NCI-H1417 treated with DMSO at 0.1 percent for 48 hours (cell line): ENCODE data around the gene NAGPA.

Experiments
- DNase-seq: peaks from one replicate; lab custom pipeline; 2025; lab: John Stamatoyannopoulos, UW

The NAGPA gene

DNA sequence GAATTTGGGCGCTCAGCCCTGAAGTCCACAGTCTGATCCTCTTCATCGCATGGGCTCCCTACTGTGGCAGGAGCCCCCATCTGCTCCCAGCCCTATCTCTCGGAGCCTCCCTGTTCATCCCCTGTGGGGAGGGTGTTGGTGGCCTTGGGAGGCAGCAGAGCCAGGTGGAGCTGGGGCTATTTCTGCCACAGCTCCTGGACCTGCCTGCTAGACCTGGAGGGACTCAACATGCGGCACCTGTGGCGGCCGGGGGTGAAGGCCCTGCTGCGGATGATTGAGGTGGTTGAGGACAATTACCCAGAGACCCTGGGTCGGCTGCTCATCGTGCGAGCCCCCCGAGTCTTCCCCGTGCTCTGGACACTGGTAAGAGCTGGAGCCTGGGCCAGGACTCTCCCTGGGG lies 30.5 kb downstream of the NAGPA start:
- DNase-seq: no peak

GRCh38 chr16:5002699-5003143 lies 31.0 kb downstream of the NAGPA start:
- no peak for DNase-seq

DNA sequence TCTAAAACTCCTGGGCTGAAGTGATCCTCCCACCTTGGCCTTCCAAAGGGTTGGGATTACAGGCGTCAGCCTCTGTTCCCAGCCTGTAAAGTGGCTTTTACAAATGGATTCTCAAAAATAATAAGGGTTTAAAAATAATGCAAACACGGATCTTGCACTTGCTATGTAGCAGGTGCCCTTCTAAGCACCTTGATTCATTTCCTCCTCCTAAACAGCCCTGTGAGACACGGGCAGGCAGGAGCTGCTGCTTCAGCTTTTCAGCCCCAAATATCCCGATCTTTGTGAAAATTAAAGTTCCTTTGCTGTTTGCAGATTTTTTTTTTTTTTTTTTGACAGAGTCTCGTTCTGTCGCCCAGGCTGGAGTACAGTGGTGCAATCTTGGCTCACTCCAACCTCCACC lies 31.7 kb downstream of the NAGPA start:
- no peak for DNase-seq

- DNase-seq: no peak
These were observed 32.2 kb downstream of the NAGPA start for GRCh38 chr16:5001571-5001970.

DNA sequence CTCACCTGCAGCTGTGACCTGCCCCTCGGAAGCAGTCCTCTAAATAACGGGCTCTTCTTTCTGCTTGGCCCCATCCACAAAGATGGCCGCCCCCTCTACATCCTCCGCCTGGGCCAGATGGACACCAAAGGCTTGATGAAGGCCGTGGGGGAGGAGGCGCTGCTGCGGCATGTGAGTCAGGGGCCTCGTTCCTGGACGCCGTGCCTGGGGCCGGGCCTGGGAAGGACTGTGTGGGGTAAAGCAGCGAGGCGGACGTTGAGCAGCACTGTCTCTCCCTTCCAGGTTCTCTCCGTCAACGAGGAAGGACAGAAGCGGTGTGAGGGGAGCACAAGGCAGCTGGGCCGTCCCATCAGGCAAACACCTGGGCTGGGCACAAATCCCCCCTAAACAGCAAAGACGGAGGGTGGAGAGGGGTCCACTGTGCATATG lies 33.1 kb downstream of the NAGPA start:
- DNase-seq: no peak

- DNase-seq: no peak
These were observed 38.9 kb downstream of the NAGPA start for GRCh38 chr16:4994719-4995434.

GRCh38 chr16:4991754-4992153 lies 42.0 kb downstream of the NAGPA start:
- no peak for DNase-seq

GRCh38 chr16:4990415-4990814 lies 43.3 kb downstream of the NAGPA start:
- no peak for DNase-seq

GRCh38 chr16:4989391-4990006 lies 44.2 kb downstream of the NAGPA start:
- DNase-seq: no peak

GRCh38 chr16:4988647-4989046 lies 45.1 kb downstream of the NAGPA start:
- no peak for DNase-seq

- no peak for DNase-seq
These were observed 46.0 kb downstream of the NAGPA start for GRCh38 chr16:4987580-4988374.

- DNase-seq: no peak
These were observed 46.5 kb downstream of the NAGPA start for GRCh38 chr16:4987250-4987579.

DNA sequence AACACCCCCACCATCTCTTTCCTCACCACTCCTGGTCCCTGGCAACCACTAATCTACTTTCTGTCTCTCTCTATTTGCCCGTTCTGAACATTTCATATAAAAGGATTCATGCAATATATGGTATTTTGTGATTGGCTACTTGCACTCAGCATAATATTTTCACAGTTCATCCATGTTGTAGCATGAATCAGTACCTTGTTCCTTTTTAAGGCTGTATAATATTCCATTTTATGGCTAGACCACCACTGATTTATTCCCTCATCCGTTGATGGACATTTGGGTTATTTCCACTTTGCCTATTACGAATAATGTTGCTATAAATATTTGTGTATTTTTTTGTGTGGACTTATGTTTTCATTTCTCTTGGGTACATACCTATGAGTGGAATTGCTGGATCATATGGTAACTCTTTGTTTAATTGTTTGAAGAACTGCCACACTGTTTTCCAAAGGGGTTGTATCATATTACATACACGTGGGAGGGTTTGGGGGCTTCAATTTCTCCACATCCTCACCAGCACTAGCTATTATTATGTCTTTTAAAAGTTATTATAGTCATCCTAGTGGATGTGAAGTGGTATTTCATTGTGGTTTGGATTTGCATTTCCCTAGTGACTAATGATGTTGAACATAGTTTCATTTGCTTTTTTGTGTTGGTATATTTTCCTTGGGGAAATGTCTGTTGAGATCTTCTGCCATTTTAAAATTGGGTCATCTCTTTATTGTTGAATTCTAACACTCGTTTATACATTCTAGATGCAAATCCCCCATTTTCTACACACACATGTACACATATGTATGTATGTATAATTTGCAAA lies 49.4 kb downstream of the NAGPA start:
- DNase-seq: no peak

DNA sequence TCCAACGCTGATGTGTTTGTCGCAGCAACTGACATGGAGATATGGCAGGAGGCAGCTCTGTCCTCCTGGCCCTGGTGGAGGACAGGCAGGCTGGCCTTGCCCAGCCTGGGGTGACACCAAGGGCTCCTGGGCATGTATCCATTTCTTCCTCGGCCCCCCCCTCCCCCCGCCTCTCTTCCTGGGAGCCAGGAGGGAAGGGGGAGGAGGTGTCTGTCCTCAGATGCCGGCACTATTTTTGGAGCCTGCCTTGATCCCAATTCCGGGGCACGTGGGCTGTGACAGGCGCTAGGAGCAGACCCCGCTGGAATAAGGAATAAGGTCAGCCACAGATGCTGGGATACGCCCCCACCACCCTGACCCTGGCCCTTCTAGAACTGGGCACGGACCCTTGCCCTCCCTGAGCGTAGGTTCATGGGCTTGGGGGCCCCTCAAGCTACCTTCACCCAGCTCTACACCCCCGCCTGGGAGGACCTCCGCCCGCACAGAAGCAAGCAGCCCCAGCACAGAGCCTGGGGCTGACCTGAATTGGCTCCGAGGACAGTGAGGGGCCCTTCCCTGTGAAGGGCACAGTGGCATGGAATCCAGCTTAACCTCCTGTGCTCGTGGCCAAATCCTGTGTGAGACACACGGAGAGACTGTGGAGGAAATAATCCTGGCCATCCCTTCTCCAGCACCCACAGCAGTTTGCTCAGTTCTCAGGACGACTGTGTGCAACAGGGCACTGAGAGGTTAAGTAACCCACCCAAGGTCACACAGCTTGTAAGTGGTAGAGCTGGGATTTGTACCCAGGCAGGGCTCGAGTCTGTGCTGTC lies 51.5 kb downstream of the NAGPA start:
- no peak for DNase-seq

DNA sequence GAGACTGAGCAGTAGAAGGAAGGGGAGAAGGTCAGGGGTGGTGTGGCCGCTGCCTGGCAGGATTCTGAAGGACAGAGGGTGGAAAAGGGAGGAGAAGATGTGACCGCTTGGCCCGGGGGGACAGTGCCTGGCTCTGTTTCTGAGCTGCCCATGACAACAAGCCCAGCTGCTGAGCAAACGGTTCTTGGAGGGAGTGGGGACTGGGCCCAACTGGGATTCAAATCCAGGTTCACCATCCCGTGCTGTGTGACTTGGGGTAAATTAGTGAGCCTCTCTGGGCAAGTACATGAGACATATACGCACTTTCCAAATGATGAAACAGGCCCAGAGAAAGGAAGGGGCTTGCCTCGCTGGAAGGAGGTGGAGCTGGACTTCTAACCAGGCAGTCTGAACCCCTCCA lies 52.3 kb downstream of the NAGPA start:
- DNase-seq: no peak

DNA sequence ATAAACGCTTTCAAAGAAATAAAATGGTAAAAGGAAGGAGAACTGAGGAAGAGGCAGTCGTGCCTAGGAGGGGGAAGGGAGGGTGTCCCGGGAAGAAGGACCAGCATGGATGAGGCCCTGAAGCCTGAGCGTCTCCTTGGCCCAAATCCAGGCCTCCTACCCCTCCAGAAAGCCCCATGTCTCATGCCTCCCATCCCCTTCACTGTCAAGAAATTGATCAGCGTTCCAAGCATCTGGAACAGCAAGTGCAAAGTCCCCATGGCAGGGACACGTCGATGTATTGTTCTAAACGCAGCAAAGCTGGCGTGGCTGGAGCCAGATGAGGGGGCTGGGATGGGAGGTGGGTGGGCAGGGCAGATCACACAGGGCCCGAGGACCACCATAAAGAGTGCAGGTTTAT lies 53.0 kb downstream of the NAGPA start:
- no peak for DNase-seq

DNA sequence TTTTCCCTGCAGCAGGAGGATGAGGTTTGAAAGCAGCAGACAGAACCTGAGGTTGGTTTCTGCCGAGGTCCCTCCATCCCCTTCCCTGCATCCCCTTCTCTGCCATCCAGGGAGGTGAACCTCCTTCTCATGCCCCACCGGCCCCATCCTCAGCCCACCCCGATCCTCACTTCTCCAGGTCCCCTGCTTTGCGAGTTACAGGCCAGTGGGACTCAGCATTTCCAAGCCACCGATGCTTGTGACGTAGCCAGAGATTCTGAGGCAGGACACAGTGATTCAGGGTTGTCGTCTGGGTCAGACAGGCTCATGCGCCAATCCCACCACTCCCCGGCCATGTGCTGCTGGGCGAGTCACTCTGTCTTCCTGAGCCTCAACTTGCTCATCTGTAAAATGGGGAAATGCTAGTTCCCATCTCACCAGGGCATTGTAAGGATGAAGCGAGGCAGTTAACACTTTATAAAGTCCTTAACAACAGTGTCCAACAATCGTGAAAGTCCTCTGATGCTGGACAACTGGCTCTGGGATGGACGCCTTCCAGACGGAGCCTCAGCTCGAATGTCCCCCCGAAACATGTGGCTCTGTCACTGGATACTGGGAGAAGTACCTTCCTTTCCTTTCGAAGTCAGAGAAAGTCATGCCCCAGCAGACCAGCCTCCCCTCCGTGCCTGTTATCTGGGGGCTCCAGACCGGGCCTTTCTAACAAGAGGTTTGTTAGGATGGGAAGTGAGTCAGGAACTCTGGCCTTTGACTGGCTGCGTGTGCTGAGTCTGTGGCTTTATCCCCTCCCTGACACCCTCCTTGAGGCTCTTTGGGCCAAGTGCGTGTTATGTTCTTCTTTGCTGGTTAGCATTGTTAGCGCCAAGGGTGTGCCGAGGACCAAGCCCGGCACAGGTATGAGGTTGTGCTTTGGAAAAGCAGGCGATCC lies 53.7 kb downstream of the NAGPA start:
- DNase-seq: no peak

- no peak for DNase-seq
These were observed 54.6 kb downstream of the NAGPA start for GRCh38 chr16:4979164-4979563.

DNA sequence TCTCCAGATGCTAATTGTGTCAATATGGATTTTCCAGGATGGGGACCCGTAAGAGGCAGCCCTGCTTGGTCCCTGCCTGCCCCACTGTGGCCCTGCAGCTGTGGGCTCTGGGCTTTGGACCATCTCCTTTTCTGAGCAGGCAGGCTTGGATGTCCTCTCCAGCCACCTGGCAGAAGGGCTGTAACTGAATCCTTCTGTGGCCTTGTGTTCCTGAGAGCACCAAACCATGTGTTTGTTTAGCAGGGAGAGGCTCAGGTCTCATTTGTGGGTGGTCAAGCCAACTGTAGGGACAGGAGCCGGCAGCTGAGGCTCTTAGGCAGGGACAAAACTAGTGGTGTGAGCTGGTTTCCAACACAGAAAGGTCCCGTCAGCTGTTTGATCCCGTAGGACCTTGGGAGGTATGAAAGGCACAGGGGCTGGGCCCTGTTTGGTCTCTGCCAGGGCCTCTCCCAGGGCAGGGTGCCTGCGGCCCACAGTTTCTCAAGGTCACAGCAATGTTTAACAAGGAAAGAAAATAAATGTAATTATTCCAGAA lies 57.1 kb downstream of the NAGPA start:
- DNase-seq: no peak

DNA sequence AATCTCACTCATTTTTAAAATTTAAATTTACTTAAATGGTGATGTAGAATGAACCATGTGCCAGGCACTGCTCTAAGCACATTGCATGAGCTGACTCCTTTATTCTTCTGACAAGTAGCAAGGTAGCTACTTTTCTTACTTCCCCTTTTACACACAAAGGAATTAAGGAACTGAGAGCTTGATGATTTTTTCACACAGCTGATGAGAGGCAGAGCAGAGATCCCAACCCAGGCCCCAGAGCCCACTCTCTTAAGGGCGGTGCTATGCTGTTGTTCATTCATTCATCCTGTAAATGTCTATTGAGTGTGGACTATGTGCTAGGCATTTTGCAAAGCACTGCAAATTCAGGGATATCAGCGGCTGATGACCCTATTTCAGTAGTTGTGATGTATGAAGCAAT lies 57.7 kb downstream of the NAGPA start:
- no peak for DNase-seq
